ENCODE data around the gene RPL27. TPM values are rescaled to one million over a fixed set of nuclear protein-coding genes. Genes with fewer than 3 reads are reported as not detected.

RPL27 gene
- polyA plus RNA-seq, 2 donors = 2,102 to 2,622 TPM

DNA sequence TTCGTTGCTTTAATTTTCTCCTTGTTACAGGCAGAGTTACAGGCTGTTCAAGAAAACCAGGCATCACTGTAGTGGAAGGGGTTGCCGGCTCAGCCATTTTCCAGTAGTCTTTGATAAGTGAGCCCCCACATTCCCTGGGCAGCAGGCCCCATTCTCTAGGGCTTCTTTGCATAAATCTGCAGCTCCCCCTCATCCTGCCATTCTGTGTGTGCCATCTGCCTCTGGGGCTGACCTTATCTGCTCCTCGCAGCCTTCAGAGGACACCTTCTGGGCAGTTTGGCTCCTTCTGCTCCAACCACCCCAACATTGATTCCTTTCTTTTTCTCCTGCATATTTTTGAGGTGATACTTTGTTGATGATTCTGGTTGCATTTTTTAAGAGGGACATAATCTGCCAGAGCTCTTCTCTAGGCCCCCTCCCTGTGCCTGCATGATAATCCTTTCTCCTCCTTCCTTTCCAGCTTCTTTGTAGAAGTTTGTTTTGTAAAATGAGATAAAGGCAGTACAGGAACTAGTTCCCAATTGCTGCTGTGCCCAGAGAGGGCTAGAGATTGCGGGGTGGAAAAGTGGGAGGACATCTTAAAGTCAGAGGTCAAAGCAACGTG lies 43.9 kb downstream of the RPL27 start:
- Histone ChIP-seq H3K36me3 (ENCODE audit: control insufficient read depth in 2 of 2, insufficient read depth in 2 of 2, low read length in 1 of 2) (no peaks in the 10 kb centered on the region), H3K4me3 (ENCODE audit: low read depth in 1 of 2, low read length in 2 of 2) (no peak overlapping the region), H3K4me1 (ENCODE audit: control insufficient read depth in 2 of 2, insufficient read depth in 2 of 2, low read length in 1 of 2) (no peaks in the 10 kb centered on the region), H3K27ac (ENCODE audit: low read depth in 2 of 2, low read length in 1 of 2) (no peak overlapping the region), H3K27me3 (ENCODE audit: control insufficient read depth in 1 of 2, insufficient read depth in 2 of 2, low read length in 2 of 2) (no peaks in the 10 kb centered on the region), H3K9me3 (ENCODE audit: control insufficient read depth in 2 of 2, insufficient read depth in 1 of 2, low read depth in 1 of 2, low read length in 1 of 2) (no peaks in the 10 kb centered on the region)
- WGBS, 2 donors = 79 to 83% methylated on average over 5 of the region's 5 CpGs

DNA sequence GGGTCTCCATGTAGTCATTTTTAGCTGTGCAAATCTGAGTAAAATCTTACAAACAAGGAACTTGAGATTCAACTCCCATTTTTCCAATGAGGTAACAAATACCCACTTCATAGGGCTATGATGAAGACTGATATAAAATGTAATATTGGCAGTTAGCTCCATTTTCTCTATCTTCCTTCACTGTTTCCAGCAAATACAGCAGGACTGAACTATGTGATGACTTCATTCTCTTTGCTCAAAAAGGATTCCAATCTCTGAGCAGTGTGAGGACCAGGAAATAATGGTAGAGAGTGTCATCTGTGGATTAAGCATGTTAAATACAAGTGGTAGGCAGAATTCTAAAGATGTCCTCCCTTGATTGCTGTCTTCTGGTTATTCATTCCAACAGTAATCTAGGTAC lies 45.1 kb downstream of the RPL27 start:
- Histone ChIP-seq H3K36me3 (ENCODE audit: control insufficient read depth in 2 of 2, insufficient read depth in 2 of 2, low read length in 1 of 2) (no peaks in the 10 kb centered on the region), H3K27me3 (ENCODE audit: control insufficient read depth in 1 of 2, insufficient read depth in 2 of 2, low read length in 2 of 2) (no peaks in the 10 kb centered on the region), H3K9me3 (ENCODE audit: control insufficient read depth in 2 of 2, insufficient read depth in 1 of 2, low read depth in 1 of 2, low read length in 1 of 2) (no peaks in the 10 kb centered on the region), H3K4me1 (ENCODE audit: control insufficient read depth in 2 of 2, insufficient read depth in 2 of 2, low read length in 1 of 2) (no peaks in the 10 kb centered on the region), H3K4me3 (ENCODE audit: low read depth in 1 of 2, low read length in 2 of 2) (no peak overlapping the region), H3K27ac (ENCODE audit: low read depth in 2 of 2, low read length in 1 of 2) (no peak overlapping the region)

DNA sequence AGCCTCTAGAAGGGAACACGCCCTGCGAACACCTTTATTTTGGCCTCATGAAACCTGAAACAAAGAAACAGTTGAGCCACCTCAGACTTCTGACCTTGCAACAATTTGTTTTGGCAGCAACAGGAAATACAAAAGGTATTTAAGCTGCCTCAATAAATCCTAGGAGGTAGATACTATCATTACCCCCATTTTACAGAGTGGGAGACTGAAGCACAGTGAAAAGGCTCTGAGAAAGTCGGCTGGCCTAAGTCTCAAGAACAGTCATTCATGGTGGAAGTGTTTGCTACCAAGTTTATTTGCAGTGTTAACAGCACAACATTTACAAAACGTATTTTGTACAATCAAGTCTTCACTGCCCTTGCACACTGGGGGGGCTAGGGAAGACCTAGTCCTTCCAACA lies 45.8 kb downstream of the RPL27 start:
- Histone ChIP-seq H3K4me1 (ENCODE audit: control insufficient read depth in 2 of 2, insufficient read depth in 2 of 2, low read length in 1 of 2) (no peaks in the 10 kb centered on the region), H3K9me3 (ENCODE audit: control insufficient read depth in 2 of 2, insufficient read depth in 1 of 2, low read depth in 1 of 2, low read length in 1 of 2) (no peaks in the 10 kb centered on the region), H3K27ac (ENCODE audit: low read depth in 2 of 2, low read length in 1 of 2) (no peak overlapping the region), H3K36me3 (ENCODE audit: control insufficient read depth in 2 of 2, insufficient read depth in 2 of 2, low read length in 1 of 2) (no peaks in the 10 kb centered on the region), H3K4me3 (ENCODE audit: low read depth in 1 of 2, low read length in 2 of 2) (no peak overlapping the region), H3K27me3 (ENCODE audit: control insufficient read depth in 1 of 2, insufficient read depth in 2 of 2, low read length in 2 of 2) (no peaks in the 10 kb centered on the region)
- 91 to 95% methylated on average over 4 of the region's 4 CpGs for WGBS, 2 donors

DNA sequence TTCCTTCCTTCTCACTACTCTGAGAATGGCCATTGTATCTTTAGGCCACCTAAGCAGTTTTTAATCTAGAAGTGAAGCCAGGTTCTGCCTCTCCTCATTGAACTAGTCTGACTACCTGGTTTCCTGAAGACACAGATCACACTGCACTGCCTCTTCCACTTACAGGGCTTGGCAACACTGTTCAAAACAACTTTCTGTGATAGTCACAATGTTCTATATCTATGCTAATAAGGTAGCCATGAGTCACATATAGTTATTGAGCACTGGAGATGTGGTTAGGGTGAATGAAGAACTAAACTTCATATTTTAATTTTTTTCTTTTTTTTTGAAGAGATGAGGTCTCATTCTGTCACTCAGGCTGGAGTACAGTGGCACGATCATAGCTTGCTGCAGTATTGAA lies 53.8 kb downstream of the RPL27 start:
- H3K4me3 ChIP-seq (ENCODE audit: low read depth in 1 of 2, low read length in 2 of 2) = no peak overlapping the region
- no peaks in the 10 kb centered on the region for H3K4me1 ChIP-seq (ENCODE audit: control insufficient read depth in 2 of 2, insufficient read depth in 2 of 2, low read length in 1 of 2)
- H3K27ac ChIP-seq (ENCODE audit: low read depth in 2 of 2, low read length in 1 of 2) = no peak overlapping the region
- H3K27me3 ChIP-seq (ENCODE audit: control insufficient read depth in 1 of 2, insufficient read depth in 2 of 2, low read length in 2 of 2) = no peaks in the 10 kb centered on the region
- H3K36me3 ChIP-seq (ENCODE audit: control insufficient read depth in 2 of 2, insufficient read depth in 2 of 2, low read length in 1 of 2) = no peaks in the 10 kb centered on the region
- no peaks in the 10 kb centered on the region for H3K9me3 ChIP-seq (ENCODE audit: control insufficient read depth in 2 of 2, insufficient read depth in 1 of 2, low read depth in 1 of 2, low read length in 1 of 2)
- 84 to 91% methylated on average over 1 of the region's 1 CpG for WGBS, 2 donors

Other genes with a start within 250 kb of the RPL27 start
- 10 to 100 TPM in 1 of 2 donors, 1 to 10 TPM in 1; 7.5 to 13.5 TPM for gene RAMP2, start 237.2 kb upstream of the RPL27 start, polyA plus RNA-seq
- 100 to 1,000 TPM in 1 of 2 donors, 10 to 100 TPM in 1; 42.8 to 123 TPM for gene VPS25, start 225.0 kb upstream of the RPL27 start, polyA plus RNA-seq
- 10 to 100 TPM in 1 of 2 donors, 1 to 10 TPM in 1; 6.7 to 12.8 TPM for gene WNK4, start 217.8 kb upstream of the RPL27 start, polyA plus RNA-seq
- gene COA3, start 199.7 kb upstream of the RPL27 start, polyA plus RNA-seq = 100 to 1,000 TPM in 1 of 2 donors, 10 to 100 TPM in 1; 89.9 to 185 TPM
- gene CNTD1, start 199.6 kb upstream of the RPL27 start, polyA plus RNA-seq = under 1 TPM; 0.18 TPM
- gene BECN1, start 174.1 kb upstream of the RPL27 start, polyA plus RNA-seq = 10 to 100 TPM; 29.1 to 53.9 TPM
- gene PSME3, start 165.0 kb upstream of the RPL27 start, polyA plus RNA-seq = 10 to 100 TPM; 24.8 to 69.3 TPM
- under 1 TPM; 0.24 to 0.86 TPM for gene AOC2, start 153.8 kb upstream of the RPL27 start, polyA plus RNA-seq
- gene AOC3, start 147.2 kb upstream of the RPL27 start, polyA plus RNA-seq = 10 to 100 TPM in 1 of 2 donors, 1 to 10 TPM in 1; 9.7 to 25.3 TPM
- not detected for gene G6PC1, start 97.6 kb upstream of the RPL27 start, polyA plus RNA-seq
- 10 to 100 TPM; 36.0 to 47.8 TPM for gene AARSD1, start 34.0 kb upstream of the RPL27 start, polyA plus RNA-seq
- under 1 TPM; 0.65 to 0.94 TPM for gene PTGES3L, start 18.3 kb upstream of the RPL27 start, polyA plus RNA-seq
- gene RUNDC1, start 17.9 kb upstream of the RPL27 start, polyA plus RNA-seq = 1 to 10 TPM; 5.2 to 5.7 TPM
- gene IFI35, start 8.4 kb downstream of the RPL27 start, polyA plus RNA-seq = 1 to 10 TPM; 7.4 to 9.0 TPM
- gene VAT1, start 24.0 kb downstream of the RPL27 start, polyA plus RNA-seq = 100 to 1,000 TPM in 1 of 2 donors, 10 to 100 TPM in 1; 97.6 to 103 TPM
- under 1 TPM; 0.53 to 0.54 TPM for gene RND2, start 26.8 kb downstream of the RPL27 start, polyA plus RNA-seq
- gene BRCA1, start 126.9 kb downstream of the RPL27 start, polyA plus RNA-seq = 1 to 10 TPM; 3.7 to 3.8 TPM
- 10 to 100 TPM; 25.2 to 26.1 TPM for gene NBR1, start 172.8 kb downstream of the RPL27 start, polyA plus RNA-seq
- gene TMEM106A, start 213.5 kb downstream of the RPL27 start, polyA plus RNA-seq = 1 to 10 TPM in 1 of 2 donors, under 1 TPM in 1; 0.49 to 2.3 TPM
- not detected for gene CCDC200, start 230.2 kb downstream of the RPL27 start, polyA plus RNA-seq
- gene RNU2-1, start 235.6 kb downstream of the RPL27 start, polyA plus RNA-seq = not detected

Data from esophagus (tissue), 2 donors.